Measurements from ENCODE around the gene BRWD1. TPM values are rescaled to one million over a fixed set of nuclear protein-coding genes. Genes with fewer than 3 reads are reported as not detected.

The BRWD1 gene
- total RNA-seq, 2 donors from 2014 or later = 43.2 to 83.8 TPM

GRCh38 chr21:39296891-39297290 is 16.5 kb downstream of the BRWD1 start:
- Histone ChIP-seq H3K27ac (no peak overlapping the region), H3K36me3 (no peaks in the 10 kb centered on the region), H3K4me1 (replicated peaks) (no peaks in the 10 kb centered on the region), H3K9me3 (no peaks in the 10 kb centered on the region), H3K27me3 (replicated peaks; ENCODE audit: insufficient read depth) (no peaks in the 10 kb centered on the region), H3K4me3 (no peak overlapping the region)
- intact Hi-C loops (cut with DNase I) = no loop called here
- DNase-seq (ENCODE audit: low spot score) = no peak
- WGBS = 93% methylated on average over 2 of the region's 2 CpGs
- no peak for TF ChIP-seq CTCF (IDR thresholded peaks at IDR 0.05)
- TF ChIP-seq POLR2AphosphoS5 (IDR thresholded peaks at IDR 0.05) = no peak
- no peak for TF ChIP-seq POLR2A (IDR thresholded peaks at IDR 0.05)

- TF ChIP-seq POLR2A (IDR thresholded peaks at IDR 0.05) = no peak
- TF ChIP-seq CTCF (IDR thresholded peaks at IDR 0.05) = no peak
- no peak for TF ChIP-seq POLR2AphosphoS5 (IDR thresholded peaks at IDR 0.05)
- Histone ChIP-seq H3K9me3 (no peaks in the 10 kb centered on the region), H3K4me1 (replicated peaks) (no peaks in the 10 kb centered on the region), H3K27ac (no peak overlapping the region), H3K4me3 (no peak overlapping the region), H3K27me3 (replicated peaks; ENCODE audit: insufficient read depth) (no peaks in the 10 kb centered on the region), H3K36me3 (no peaks in the 10 kb centered on the region)
- DNase-seq (ENCODE audit: low spot score) = no peak
- intact Hi-C loops (cut with DNase I) = no loop called here
- 98% methylated on average over 1 of the region's 1 CpG for WGBS
Observed at GRCh38 chr21:39288987-39289386, 24.4 kb downstream of the BRWD1 start.

GRCh38 chr21:39282911-39283310 is 30.5 kb downstream of the BRWD1 start:
- WGBS = 79% methylated on average over 6 of the region's 6 CpGs
- Histone ChIP-seq H3K27me3 (replicated peaks; ENCODE audit: insufficient read depth) (no peaks in the 10 kb centered on the region), H3K27ac (no peak overlapping the region), H3K9me3 (no peaks in the 10 kb centered on the region), H3K36me3 (no peaks in the 10 kb centered on the region), H3K4me1 (replicated peaks) (no peaks in the 10 kb centered on the region), H3K4me3 (no peak overlapping the region)
- TF ChIP-seq POLR2A (IDR thresholded peaks at IDR 0.05) (no peak), CTCF (IDR thresholded peaks at IDR 0.05) (no peak), POLR2AphosphoS5 (IDR thresholded peaks at IDR 0.05) (no peak)
- no peak for DNase-seq (ENCODE audit: low spot score)
- intact Hi-C loops (cut with DNase I) = no loop called here

GRCh38 chr21:39281853-39282252 is 31.6 kb downstream of the BRWD1 start:
- no peaks in the 10 kb centered on the region for H3K4me1 ChIP-seq (replicated peaks)
- no peak overlapping the region for H3K27ac ChIP-seq
- 91% methylated on average over 6 of the region's 6 CpGs for WGBS
- H3K27me3 ChIP-seq (replicated peaks; ENCODE audit: insufficient read depth) = no peaks in the 10 kb centered on the region
- DNase-seq (ENCODE audit: low spot score) = no peak
- no peaks in the 10 kb centered on the region for H3K36me3 ChIP-seq
- TF ChIP-seq POLR2A (IDR thresholded peaks at IDR 0.05) = no peak
- no peak for TF ChIP-seq CTCF (IDR thresholded peaks at IDR 0.05)
- no peak for TF ChIP-seq POLR2AphosphoS5 (IDR thresholded peaks at IDR 0.05)
- no peak overlapping the region for H3K4me3 ChIP-seq
- no peaks in the 10 kb centered on the region for H3K9me3 ChIP-seq
- intact Hi-C loops (cut with DNase I) = no loop called here

- intact Hi-C loops (cut with DNase I) = no loop called here
- no peaks in the 10 kb centered on the region for H3K27me3 ChIP-seq (replicated peaks; ENCODE audit: insufficient read depth)
- no peaks in the 10 kb centered on the region for H3K4me1 ChIP-seq (replicated peaks)
- H3K4me3 ChIP-seq = no peak overlapping the region
- H3K27ac ChIP-seq = no peak overlapping the region
- TF ChIP-seq POLR2AphosphoS5 (IDR thresholded peaks at IDR 0.05) (no peak), CTCF (IDR thresholded peaks at IDR 0.05) (no peak), POLR2A (IDR thresholded peaks at IDR 0.05) (no peak)
- no peaks in the 10 kb centered on the region for H3K9me3 ChIP-seq
- 92% methylated on average over 8 of the region's 8 CpGs for WGBS
- no peak for DNase-seq (ENCODE audit: low spot score)
- H3K36me3 ChIP-seq = no peaks in the 10 kb centered on the region
Observed at GRCh38 chr21:39281207-39281606, 32.2 kb downstream of the BRWD1 start.
